ENCODE data around the gene SH3BP5. TPM values are rescaled to one million over a fixed set of nuclear protein-coding genes. Genes with fewer than 3 reads are reported as not detected.

The SH3BP5 gene
- polyA plus RNA-seq, 12 donors: 22.2 to 66.6 (median 31.8) TPM; not detected in 1

GRCh38 chr3:15207836-15208504 lies 124.4 kb downstream of the SH3BP5 start:
- DNase-seq: no peak

- DNase-seq: peak; percentile 22
These were observed 125.5 kb downstream of the SH3BP5 start for GRCh38 chr3:15206662-15207576.

GRCh38 chr3:15205934-15206661 lies 126.3 kb downstream of the SH3BP5 start, which contains the start of gene CAPN7:
Gene CAPN7, plus strand, starts transcription at chr3:15206246. Its CDS starts 250 bp downstream, at chr3:15206496.
- DNase-seq: peak; percentile 91

- no peak for DNase-seq
These were observed 126.9 kb downstream of the SH3BP5 start for GRCh38 chr3:15205482-15205933.

Other genes starting within 250 kb of the SH3BP5 start
- 10 to 100 TPM in 11 of 12 donors, not detected in 1; 21.0 to 31.5 (median 23.2) TPM for gene RBSN, start 233.4 kb downstream of the SH3BP5 start, polyA plus RNA-seq (ENCODE audit: insufficient read length in 12 of 12)
- gene CAPN7, start 126.3 kb downstream of the SH3BP5 start, polyA plus RNA-seq (ENCODE audit: insufficient read length in 12 of 12): 10 to 100 TPM in 11 of 12 donors, not detected in 1; 22.0 to 42.1 (median 30.9) TPM
- gene METTL6, start 95.0 kb upstream of the SH3BP5 start, polyA plus RNA-seq (ENCODE audit: insufficient read length in 12 of 12): 10 to 100 TPM in 10 of 12 donors, 1 to 10 TPM in 1, not detected in 1; 8.9 to 21.9 (median 16.5) TPM
- gene EAF1, start 95.0 kb upstream of the SH3BP5 start, polyA plus RNA-seq (ENCODE audit: insufficient read length in 12 of 12): 10 to 100 TPM in 10 of 12 donors, 1 to 10 TPM in 1, not detected in 1; 2.9 to 20.3 (median 13.4) TPM
- 10 to 100 TPM in 11 of 12 donors, not detected in 1; 15.0 to 57.1 (median 29.3) TPM for gene COLQ, start 189.1 kb upstream of the SH3BP5 start, polyA plus RNA-seq (ENCODE audit: insufficient read length in 12 of 12)